Measurements from ENCODE around the gene MTURN.
"Not testable (repeated sequence)": the region's sequence is repeated elsewhere in the genome, so short reads cannot be mapped to it uniquely, and the experiment has no call there.

The MTURN gene

GRCh38 chr7:30091491-30091912 is 43.3 kb upstream of the MTURN start:
- no peaks in the 10 kb centered on the region for H3K36me3 ChIP-seq (ENCODE audit: control insufficient read depth, insufficient read depth, low read length)
- no peak for DNase-seq (ENCODE audit: extremely low read depth, insufficient read length)
- no peaks in the 10 kb centered on the region for H3K27me3 ChIP-seq (replicated peaks; ENCODE audit: control insufficient read depth, insufficient read depth, low read length)
- TF ChIP-seq, protein P1, sequence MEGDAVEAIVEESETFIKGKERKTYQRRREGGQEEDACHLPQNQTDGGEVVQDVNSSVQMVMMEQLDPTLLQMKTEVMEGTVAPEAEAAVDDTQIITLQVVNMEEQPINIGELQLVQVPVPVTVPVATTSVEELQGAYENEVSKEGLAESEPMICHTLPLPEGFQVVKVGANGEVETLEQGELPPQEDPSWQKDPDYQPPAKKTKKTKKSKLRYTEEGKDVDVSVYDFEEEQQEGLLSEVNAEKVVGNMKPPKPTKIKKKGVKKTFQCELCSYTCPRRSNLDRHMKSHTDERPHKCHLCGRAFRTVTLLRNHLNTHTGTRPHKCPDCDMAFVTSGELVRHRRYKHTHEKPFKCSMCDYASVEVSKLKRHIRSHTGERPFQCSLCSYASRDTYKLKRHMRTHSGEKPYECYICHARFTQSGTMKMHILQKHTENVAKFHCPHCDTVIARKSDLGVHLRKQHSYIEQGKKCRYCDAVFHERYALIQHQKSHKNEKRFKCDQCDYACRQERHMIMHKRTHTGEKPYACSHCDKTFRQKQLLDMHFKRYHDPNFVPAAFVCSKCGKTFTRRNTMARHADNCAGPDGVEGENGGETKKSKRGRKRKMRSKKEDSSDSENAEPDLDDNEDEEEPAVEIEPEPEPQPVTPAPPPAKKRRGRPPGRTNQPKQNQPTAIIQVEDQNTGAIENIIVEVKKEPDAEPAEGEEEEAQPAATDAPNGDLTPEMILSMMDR (IDR thresholded peaks at IDR 0.05; ENCODE audit: insufficient read depth, low read length, poor library complexity, severe bottlenecking), result no peak
- H3K4me3 ChIP-seq (replicated peaks; ENCODE audit: low read depth, low read length), result no peak overlapping the region

DNA sequence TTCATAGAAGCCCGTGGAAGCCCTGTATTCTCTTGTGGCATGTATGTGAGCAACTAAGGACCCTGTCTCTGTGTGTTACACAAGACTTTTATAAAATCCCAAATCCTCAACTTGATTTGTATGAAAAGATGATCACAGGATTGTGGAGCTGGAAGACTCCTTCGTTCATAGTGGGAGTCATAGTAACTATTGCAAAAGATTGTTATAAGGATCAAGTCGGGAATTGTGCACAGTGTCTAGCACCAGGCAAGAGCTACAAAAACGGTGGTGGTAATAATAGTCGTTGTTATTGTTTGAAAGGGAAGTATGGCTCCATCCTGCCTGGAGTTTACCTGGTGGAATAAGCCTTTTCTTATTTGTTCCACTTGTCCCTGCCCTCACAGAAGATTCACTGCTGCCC is 42.8 kb upstream of the MTURN start:
- no peak overlapping the region for H3K4me3 ChIP-seq (replicated peaks; ENCODE audit: low read depth, low read length)
- TF ChIP-seq, protein P1 (IDR thresholded peaks at IDR 0.05; ENCODE audit: insufficient read depth, low read length, poor library complexity, severe bottlenecking), result no peak
- no peaks in the 10 kb centered on the region for H3K27me3 ChIP-seq (replicated peaks; ENCODE audit: control insufficient read depth, insufficient read depth, low read length)
- DNase-seq (ENCODE audit: extremely low read depth, insufficient read length), result no peak
- no peaks in the 10 kb centered on the region for H3K36me3 ChIP-seq (ENCODE audit: control insufficient read depth, insufficient read depth, low read length)

- no peaks in the 10 kb centered on the region for H3K36me3 ChIP-seq (ENCODE audit: control insufficient read depth, insufficient read depth, low read length)
- no peak overlapping the region for H3K4me3 ChIP-seq (replicated peaks; ENCODE audit: low read depth, low read length)
- TF ChIP-seq, protein P1 (IDR thresholded peaks at IDR 0.05; ENCODE audit: insufficient read depth, low read length, poor library complexity, severe bottlenecking), result no peak
- DNase-seq (ENCODE audit: extremely low read depth, insufficient read length), result no peak
- no peaks in the 10 kb centered on the region for H3K27me3 ChIP-seq (replicated peaks; ENCODE audit: control insufficient read depth, insufficient read depth, low read length)
Observed at GRCh38 chr7:30093420-30093952, 41.3 kb upstream of the MTURN start.

DNA sequence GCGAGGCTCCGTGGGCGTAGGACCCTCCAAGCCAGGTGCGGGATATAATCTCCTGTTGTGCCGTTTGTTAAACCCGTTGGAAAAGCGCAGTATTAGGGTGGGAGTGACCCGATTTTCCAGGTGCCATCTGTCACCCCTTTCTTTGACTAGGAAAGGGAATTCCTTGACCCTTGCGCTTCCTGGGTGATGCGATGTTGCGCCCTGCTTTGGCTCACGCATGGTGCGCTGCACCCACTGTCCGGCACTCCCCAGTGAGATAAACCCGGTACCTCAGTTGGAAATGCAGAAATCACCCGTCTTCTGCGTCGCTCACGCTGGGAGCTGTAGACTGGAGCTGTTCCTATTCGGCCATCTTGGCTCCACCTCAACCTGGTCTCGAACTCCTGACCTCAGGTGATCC is 36.2 kb upstream of the MTURN start:
- DNase-seq (ENCODE audit: extremely low read depth, insufficient read length); H3K27me3 ChIP-seq (replicated peaks; ENCODE audit: control insufficient read depth, insufficient read depth, low read length); H3K4me3 ChIP-seq (replicated peaks; ENCODE audit: low read depth, low read length); H3K36me3 ChIP-seq (ENCODE audit: control insufficient read depth, insufficient read depth, low read length): not testable (repeated sequence)

- TF ChIP-seq, protein P1 (IDR thresholded peaks at IDR 0.05; ENCODE audit: insufficient read depth, low read length, poor library complexity, severe bottlenecking), result no peak
- DNase-seq (ENCODE audit: extremely low read depth, insufficient read length), result no peak
- H3K27me3 ChIP-seq (replicated peaks; ENCODE audit: control insufficient read depth, insufficient read depth, low read length), result no peaks in the 10 kb centered on the region
- no peak overlapping the region for H3K4me3 ChIP-seq (replicated peaks; ENCODE audit: low read depth, low read length)
- no peaks in the 10 kb centered on the region for H3K36me3 ChIP-seq (ENCODE audit: control insufficient read depth, insufficient read depth, low read length)
Observed at GRCh38 chr7:30102281-30102680, 32.5 kb upstream of the MTURN start.

DNA sequence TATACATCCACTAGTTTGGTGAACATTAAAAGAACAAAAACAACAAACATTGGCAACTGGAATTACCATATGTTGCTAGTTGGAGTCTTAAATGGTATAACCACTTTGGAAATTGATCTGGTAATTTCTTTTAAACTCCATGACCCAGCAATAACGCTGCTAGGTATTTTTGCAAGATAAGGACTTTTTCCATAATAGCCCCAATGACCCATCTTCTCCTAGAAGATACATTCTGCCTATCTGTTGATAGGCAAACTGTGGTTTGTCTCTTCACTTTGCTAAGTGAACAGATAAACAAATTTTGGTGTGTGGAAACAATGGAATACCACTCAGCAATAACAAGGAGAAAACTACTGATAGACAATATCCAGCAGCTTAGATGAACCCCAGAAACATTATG is 30.6 kb upstream of the MTURN start:
- TF ChIP-seq, protein P1 (IDR thresholded peaks at IDR 0.05; ENCODE audit: insufficient read depth, low read length, poor library complexity, severe bottlenecking), result no peak
- no peak overlapping the region for H3K4me3 ChIP-seq (replicated peaks; ENCODE audit: low read depth, low read length)

More for the DNA sequence above, 30.6 kb upstream of the MTURN start:
- no peak for DNase-seq (ENCODE audit: extremely low read depth, insufficient read length)
- no peaks in the 10 kb centered on the region for H3K36me3 ChIP-seq (ENCODE audit: control insufficient read depth, insufficient read depth, low read length)
- no peaks in the 10 kb centered on the region for H3K27me3 ChIP-seq (replicated peaks; ENCODE audit: control insufficient read depth, insufficient read depth, low read length)

Data from GM06990 (cell line).